ENCODE results near the gene LSM6. TPM values are rescaled to one million over a fixed set of nuclear protein-coding genes. Genes with fewer than 3 reads are reported as not detected.
A peak's percentile ranks its signal among the peaks of the same experiment; 100 is the strongest.

Gene LSM6
- total RNA-seq, 2 donors from 2014 or later, result 16.3 to 25.6 TPM

GRCh38 chr4:146179784-146180370, 4.4 kb downstream of the LSM6 start:
- DNase-seq (ENCODE audit: low spot score), result no peak
- intact Hi-C loops (cut with DNase I), result no loop called here

GRCh38 chr4:146182443-146182842, 6.9 kb downstream of the LSM6 start:
- intact Hi-C loops (cut with DNase I), result no loop called here
- DNase-seq (ENCODE audit: low spot score), result no peak

- DNase-seq (ENCODE audit: low spot score), result no peak
- intact Hi-C loops (cut with DNase I), result no loop called here
Observed at GRCh38 chr4:146183209-146183608, 7.7 kb downstream of the LSM6 start.

GRCh38 chr4:146186041-146186440, 10.5 kb downstream of the LSM6 start:
- intact Hi-C loops (cut with DNase I), result no loop called here
- no peak for DNase-seq (ENCODE audit: low spot score)

GRCh38 chr4:146186596-146186995, 11.1 kb downstream of the LSM6 start:
- intact Hi-C loops (cut with DNase I), result no loop called here
- no peak for DNase-seq (ENCODE audit: low spot score)

- DNase-seq (ENCODE audit: low spot score), result no peak
- intact Hi-C loops (cut with DNase I), result no loop called here
Observed at GRCh38 chr4:146190456-146190855, 14.9 kb downstream of the LSM6 start.

GRCh38 chr4:146191766-146192458, 16.4 kb downstream of the LSM6 start:
- no peak for DNase-seq (ENCODE audit: low spot score)
- intact Hi-C loops (cut with DNase I), result no loop called here

DNA sequence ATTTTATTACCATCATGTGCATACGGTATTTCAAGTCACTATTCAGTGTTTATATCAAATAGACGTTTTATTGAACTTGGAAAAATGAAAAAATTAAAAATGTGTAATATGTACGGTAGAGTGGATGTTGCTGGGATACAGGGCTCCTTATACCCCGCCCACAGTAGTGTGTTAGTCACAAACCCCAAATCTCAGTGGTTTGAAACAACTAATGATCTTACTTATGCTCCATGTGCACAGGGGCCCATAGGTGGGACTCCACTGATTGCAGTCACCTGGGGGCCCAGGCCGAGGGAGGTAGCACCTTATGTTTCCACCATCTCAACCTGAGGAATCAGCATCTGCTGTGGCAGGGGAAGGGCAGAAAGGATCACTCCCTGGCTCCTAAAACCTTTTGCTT, 18.1 kb downstream of the LSM6 start:
- intact Hi-C loops (cut with DNase I), result no loop called here
- no peak for DNase-seq (ENCODE audit: low spot score)

GRCh38 chr4:146194212-146194611, 18.7 kb downstream of the LSM6 start:
- no peak for DNase-seq (ENCODE audit: low spot score)
- intact Hi-C loops (cut with DNase I), result no loop called here

GRCh38 chr4:146202665-146203064, 27.1 kb downstream of the LSM6 start:
- DNase-seq (ENCODE audit: low spot score), result no peak
- intact Hi-C loops (cut with DNase I), result no loop called here

GRCh38 chr4:146207410-146207809, 31.9 kb downstream of the LSM6 start:
- no peak for DNase-seq (ENCODE audit: low spot score)
- intact Hi-C loops (cut with DNase I), result no loop called here

DNA sequence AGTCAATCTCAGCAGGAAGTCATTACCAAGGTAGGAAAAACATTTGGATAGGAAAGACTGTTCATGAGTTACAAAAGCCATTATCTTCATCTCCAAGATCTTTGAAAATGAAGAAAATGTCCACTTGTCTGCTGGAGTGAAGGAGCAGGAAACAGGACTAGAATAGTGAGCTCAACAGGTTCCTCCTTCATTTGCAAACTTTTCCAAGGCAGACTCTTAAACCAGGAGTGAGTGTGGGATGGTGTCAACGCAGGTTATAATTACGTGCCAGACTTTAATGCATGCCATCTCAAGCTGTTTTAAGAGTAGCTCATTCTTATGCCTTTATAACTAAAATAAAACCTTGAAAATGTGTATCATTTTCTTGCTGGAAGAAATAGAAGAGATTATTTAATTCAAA, 35.4 kb downstream of the LSM6 start:
- intact Hi-C loops (cut with DNase I), result no loop called here

GRCh38 chr4:146211440-146211839, 35.9 kb downstream of the LSM6 start:
- DNase-seq (ENCODE audit: low spot score), result peak; percentile 61

More for the DNA sequence above, 35.4 kb downstream of the LSM6 start:
- no peak for DNase-seq (ENCODE audit: low spot score)

DNA sequence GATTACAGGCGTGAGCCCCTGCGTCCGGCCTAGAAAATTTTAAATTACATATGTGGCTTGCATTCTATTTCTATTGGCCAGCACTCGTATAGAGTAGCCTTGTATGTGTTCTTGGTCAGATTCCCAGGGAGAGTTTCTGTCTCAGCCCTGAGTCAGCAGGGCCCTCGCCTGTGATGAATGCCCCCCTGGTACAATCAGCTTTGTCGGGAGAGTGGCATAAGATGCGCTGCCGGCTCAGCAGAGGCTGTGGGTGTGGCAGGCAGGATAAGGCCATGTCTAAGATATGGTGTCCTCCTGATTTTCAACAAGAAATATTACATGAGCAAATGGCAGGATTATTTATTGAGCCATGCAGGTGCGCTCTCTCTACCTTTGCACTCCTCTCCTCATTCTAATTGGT, 37.3 kb downstream of the LSM6 start:
- intact Hi-C loops (cut with DNase I), result no loop called here

More at GRCh38 chr4:146211440-146211839, 35.9 kb downstream of the LSM6 start:
- intact Hi-C loops (cut with DNase I), result no loop called here

DNA sequence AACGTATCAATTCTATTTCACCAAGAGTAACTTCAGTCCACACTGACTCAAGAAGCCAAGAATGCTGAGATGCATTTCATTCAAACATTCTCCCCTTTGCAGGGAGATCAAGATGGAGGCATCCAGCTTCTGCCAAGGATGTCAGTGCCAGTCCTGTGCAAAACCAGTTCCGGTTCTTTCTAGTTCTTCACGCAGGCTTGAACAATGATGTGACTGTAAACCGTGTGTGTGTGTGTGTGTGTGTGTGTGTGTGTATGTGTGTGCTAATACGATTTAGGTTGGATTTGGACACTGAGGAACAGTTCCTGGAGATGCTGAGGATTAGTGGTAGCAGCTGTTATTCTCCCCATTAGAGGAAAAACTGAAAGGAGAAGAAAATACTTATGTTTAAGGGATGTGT, 38.7 kb downstream of the LSM6 start, which contains the start of gene REELD1:
Gene REELD1 (plus strand): TSS at position 301 of the 400 bp plus-strand sequence. CDS start 2,415 bp downstream, outside the sequence.
- DNase-seq (ENCODE audit: low spot score), result no peak
- intact Hi-C loops (cut with DNase I), result no loop called here

More for the DNA sequence above, 37.3 kb downstream of the LSM6 start:
- DNase-seq (ENCODE audit: low spot score), result no peak

- intact Hi-C loops (cut with DNase I), result no loop called here
- no peak for DNase-seq (ENCODE audit: low spot score)
Observed at GRCh38 chr4:146222313-146222712, 46.8 kb downstream of the LSM6 start.

DNA sequence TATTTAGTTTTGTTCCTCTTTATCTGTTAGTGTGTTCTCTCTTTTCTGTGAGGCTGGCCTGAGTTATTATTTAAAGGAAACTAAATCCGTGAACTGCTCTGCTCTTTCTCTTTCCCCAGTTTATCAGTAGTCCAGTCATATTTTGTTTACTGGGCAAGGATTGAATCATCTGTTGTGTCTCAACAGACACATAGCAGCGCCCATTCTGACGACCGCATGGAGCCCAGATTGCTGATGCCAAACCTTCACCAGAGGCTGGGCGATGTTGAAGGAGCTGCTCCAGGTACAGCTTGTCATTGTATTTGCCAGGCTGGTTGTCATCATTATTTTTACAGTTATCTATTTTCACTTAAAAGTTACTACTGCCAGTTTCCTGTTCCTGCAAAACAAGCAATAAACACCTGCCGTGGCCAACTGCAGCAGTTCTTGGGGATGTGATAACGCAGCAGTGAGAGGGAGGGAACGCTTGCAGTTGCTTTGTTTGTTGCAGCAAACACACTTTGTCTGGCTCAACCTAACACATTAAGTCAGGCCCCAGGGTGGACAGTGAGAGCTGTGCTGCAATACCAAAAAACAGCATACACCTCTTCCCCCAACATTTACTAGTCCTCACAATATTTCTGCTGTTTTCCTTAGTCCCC, 48.9 kb downstream of the LSM6 start:
- intact Hi-C loops (cut with DNase I), result no loop called here
- DNase-seq (ENCODE audit: low spot score), result no peak

GRCh38 chr4:146229406-146229805, 53.9 kb downstream of the LSM6 start:
- no peak for DNase-seq (ENCODE audit: low spot score)
- intact Hi-C loops (cut with DNase I), result no loop called here

DNA sequence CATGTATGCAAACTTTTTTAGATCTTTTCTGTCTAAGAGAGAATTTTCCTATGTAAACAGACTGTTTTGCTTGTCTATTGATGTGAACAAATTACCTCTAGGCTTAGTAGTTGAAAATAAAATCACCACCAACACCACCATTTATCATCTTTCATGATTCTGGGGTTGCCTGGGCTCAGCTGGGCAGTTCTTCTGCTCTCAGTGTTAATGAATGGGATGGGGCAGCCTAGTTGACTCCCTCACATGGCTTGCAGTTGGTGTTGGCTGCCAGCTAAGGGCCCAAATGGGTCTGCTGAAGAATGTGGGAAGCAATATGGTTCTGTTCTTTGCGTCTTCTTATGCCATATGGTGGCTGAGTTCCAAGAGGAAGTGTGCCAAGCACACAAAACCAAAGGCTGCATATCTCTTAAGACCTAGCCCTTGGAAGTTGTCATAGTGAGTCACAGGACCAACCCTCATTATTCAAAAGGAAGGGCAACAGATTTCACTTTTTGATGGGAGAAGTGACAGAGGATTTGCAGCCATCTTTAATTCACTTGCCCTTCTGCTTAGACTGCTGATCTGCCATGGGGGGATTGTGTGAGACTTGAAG, 56.7 kb downstream of the LSM6 start:
- intact Hi-C loops (cut with DNase I), result no loop called here
- DNase-seq (ENCODE audit: low spot score), result no peak

GRCh38 chr4:146235654-146236177, 60.2 kb downstream of the LSM6 start:
- no peak for DNase-seq (ENCODE audit: low spot score)
- intact Hi-C loops (cut with DNase I), result no loop called here
